H1 (cell line): Measurements from ENCODE around the gene LY9. TPM values are rescaled to one million over a fixed set of nuclear protein-coding genes. Genes with fewer than 3 reads are reported as not detected.

Source experiments
- CTCF ChIA-PET: fragments of 300-600 bp; sonication (Branson Sonifier 250); formaldehyde crosslinking; loops from one replicate; lab custom pipeline; 2021; ENCODE audit not compliant: partially characterized antibody; lab: Charles Lee
- POLR2A ChIA-PET: fragments of 300-600 bp; sonication (Branson Sonifier 250); formaldehyde crosslinking; loops from one replicate; lab custom pipeline; 2021; ENCODE audit warnings: inconsistent platforms; ENCODE audit not compliant: partially characterized antibody; lab: Charles Lee
- DNase-seq, 2 experiments: peaks; one replicate each; pipeline versions ENCODE4 v3.0.0 to v3.0.0-alpha.2; 2010 to 2022; ENCODE audit warnings: low spot score in 2 of 2, low read depth in 1 of 2, mixed read lengths in 1 of 2
- FAIRE-seq: peaks from 2 replicates; lab custom pipeline; 2011; peaks lifted over from hg19 to GRCh38; lab: Jason Lieb, UNC
- H2AFZ ChIP-seq: 2 replicates; pipeline ENCODE4 v1.8.1; 2012; ENCODE audit warnings: low read length, inconsistent platforms
- H2AK5ac ChIP-seq: 2 replicates; pipeline ENCODE4 v1.6.1; 2013; ENCODE audit warnings: low read depth, low read length
- H2BK120ac ChIP-seq: replicated peaks from 2 replicates; pipeline ENCODE3; 2013; ENCODE audit warnings: low read depth, low read length, inconsistent platforms
- H2BK12ac ChIP-seq: 2 replicates; pipeline ENCODE4 v1.6.1; 2013; ENCODE audit warnings: low read depth, low read length
- H2BK15ac ChIP-seq: 2 replicates; pipeline ENCODE4 v1.6.1; 2013; ENCODE audit warnings: low read length
- H2BK20ac ChIP-seq: 2 replicates; pipeline ENCODE4 v1.6.1; 2013; ENCODE audit warnings: low read length
- H2BK5ac ChIP-seq: 2 replicates; pipeline ENCODE4 v1.6.1; 2013; ENCODE audit warnings: low read depth, low read length
- H3K14ac ChIP-seq: 2 replicates; pipeline ENCODE4 v1.6.1; 2013; ENCODE audit warnings: inconsistent platforms; ENCODE audit not compliant: insufficient read length
- H3K18ac ChIP-seq: 2 replicates; pipeline ENCODE4 v1.6.1; 2013; ENCODE audit warnings: low read length; ENCODE audit errors: extremely low read depth
- H3K23ac ChIP-seq: 2 replicates; pipeline ENCODE4 v1.6.1; 2013; ENCODE audit warnings: inconsistent platforms; ENCODE audit not compliant: insufficient read length
- H3K23me2 ChIP-seq: 2 replicates; pipeline ENCODE4 v1.6.1; 2013; ENCODE audit warnings: low read depth, low read length
- H3K27ac ChIP-seq: 2 replicates; pipeline ENCODE4 v1.6.1; 2011; ENCODE audit warnings: low read depth, low read length, inconsistent platforms
- H3K27me3 ChIP-seq, 4 experiments: replicated peaks in 1 of 4; 1 replicate in 1 of 4; 2 replicates in 3 of 4; pipeline versions ENCODE4 v1.6.1 to v1.8.1; 2011 to 2013; ENCODE audit warnings: low read length in 3 of 4, mild to moderate bottlenecking in 3 of 4, inconsistent platforms in 2 of 4, mixed read lengths in 2 of 4, moderate library complexity in 1 of 4; ENCODE audit not compliant: control insufficient read depth in 3 of 4, insufficient read depth in 3 of 4; ENCODE audit errors: extremely low read depth in 1 of 4
- H3K36me3 ChIP-seq, 4 experiments: 2 replicates each; pipeline versions ENCODE4 v1.6.1 to v1.8.1; 2011 to 2013; ENCODE audit warnings: mild to moderate bottlenecking in 4 of 4, low read length in 3 of 4, moderate library complexity in 2 of 4, control low read depth in 1 of 4, inconsistent platforms in 1 of 4; ENCODE audit not compliant: insufficient read depth in 4 of 4, control insufficient read depth in 2 of 4
- H3K4ac ChIP-seq: replicated peaks from 2 replicates; pipeline ENCODE3; 2013; ENCODE audit warnings: low read length, low read depth, mixed read lengths, inconsistent platforms; ENCODE audit not compliant: insufficient read length
- H3K4me1 ChIP-seq, 4 experiments: replicated peaks in 1 of 4; 1 replicate in 1 of 4; 2 replicates in 3 of 4; pipeline versions ENCODE4 v1.6.1 to v1.8.1; 2011 to 2013; ENCODE audit warnings: low read length in 3 of 4, inconsistent platforms in 2 of 4, mixed read lengths in 1 of 4; ENCODE audit not compliant: insufficient read depth in 4 of 4, control insufficient read depth in 3 of 4
- H3K4me2 ChIP-seq, 2 experiments: 2 replicates each; pipeline versions ENCODE4 v1.6.1 to v1.8.1; 2011 to 2013; ENCODE audit warnings: low read depth in 2 of 2, low read length in 2 of 2, control low read depth in 1 of 2, inconsistent platforms in 1 of 2, mild to moderate bottlenecking in 1 of 2; ENCODE audit not compliant: insufficient read depth in 1 of 2
- H3K4me3 ChIP-seq, 4 experiments: fragments of 200-600, 300-600 bp in 1 of 4; sonication (generic), shearing (Covaris generic), sonication (Bioruptor Twin) in 1 of 4; 2 replicates each; pipeline versions ENCODE4 v1.5.1 to v1.8.1; 2011 to 2016; ENCODE audit warnings: low read length in 4 of 4, low read depth in 3 of 4, control low read depth in 2 of 4, inconsistent platforms in 2 of 4, mild to moderate bottlenecking in 2 of 4, mixed read lengths in 1 of 4, moderate library complexity in 1 of 4; ENCODE audit not compliant: insufficient read depth in 2 of 4; ENCODE audit errors: extremely low read depth in 1 of 4
- H3K56ac ChIP-seq: replicated peaks from 2 replicates; pipeline ENCODE3; 2013; ENCODE audit warnings: low read depth, mild to moderate bottlenecking, mixed read lengths, low read length, inconsistent platforms; ENCODE audit not compliant: insufficient read length
- H3K79me1 ChIP-seq: 2 replicates; pipeline ENCODE4 v1.6.1; 2013; ENCODE audit warnings: low read depth, low read length, control low read depth
- H3K79me2 ChIP-seq, 2 experiments: 2 replicates each; pipeline versions ENCODE4 v1.6.1 to v1.8.1; 2012 to 2013; ENCODE audit warnings: low read length in 2 of 2, mild to moderate bottlenecking in 2 of 2, inconsistent platforms in 1 of 2; ENCODE audit not compliant: insufficient read depth in 2 of 2, control insufficient read depth in 1 of 2
- H3K9ac ChIP-seq, 4 experiments: replicated peaks in 1 of 4; 1 replicate in 1 of 4; 2 replicates in 3 of 4; pipeline versions ENCODE4 v1.6.1 to v1.8.1; 2011 to 2013; ENCODE audit warnings: low read depth in 3 of 4, low read length in 3 of 4, control low read depth in 2 of 4, mild to moderate bottlenecking in 2 of 4, moderate library complexity in 2 of 4, inconsistent platforms in 1 of 4; ENCODE audit errors: extremely low read depth in 1 of 4
- H3K9me3 ChIP-seq, 2 experiments: 2 replicates each; pipeline versions ENCODE4 v1.6.1 to v1.8.1; 2012 to 2013; ENCODE audit warnings: mild to moderate bottlenecking in 2 of 2, moderate library complexity in 2 of 2, control low read depth in 1 of 2, inconsistent platforms in 1 of 2, low read depth in 1 of 2, low read length in 1 of 2, mixed read lengths in 1 of 2; ENCODE audit not compliant: insufficient read depth in 2 of 2
- H4K20me1 ChIP-seq, 2 experiments: replicated peaks in 1 of 2; 2 replicates each; pipeline versions ENCODE3 to v1.8.1; 2011 to 2013; ENCODE audit warnings: inconsistent platforms in 2 of 2, low read length in 2 of 2, mild to moderate bottlenecking in 1 of 2; ENCODE audit not compliant: insufficient read depth in 2 of 2, control insufficient read depth in 1 of 2
- H4K5ac ChIP-seq: 2 replicates; pipeline ENCODE4 v1.6.1; 2013; ENCODE audit warnings: low read length, low read depth, mixed read lengths, inconsistent platforms; ENCODE audit not compliant: insufficient read length
- H4K8ac ChIP-seq: 2 replicates; pipeline ENCODE4 v1.8.0; 2013; ENCODE audit warnings: mild to moderate bottlenecking, moderate library complexity, low read length, inconsistent platforms; ENCODE audit not compliant: insufficient read depth; ENCODE audit errors: extremely low read depth
- H4K91ac ChIP-seq: replicated peaks from 2 replicates; pipeline ENCODE3; 2013; ENCODE audit warnings: low read length, mixed read lengths, inconsistent platforms; ENCODE audit not compliant: insufficient read length
- BACH1 ChIP-seq: IDR thresholded peaks from 2 replicates; pipeline ENCODE4 v1.6.1; 2012; ENCODE audit warnings: low read length, improper control_type of control experiment
- CBX5 ChIP-seq: fragments of 300-800, 300-1000 bp; sonication (generic); IDR thresholded peaks from 2 replicates; pipeline ENCODE4 v1.7.1; 2016; ENCODE audit warnings: antibody characterized with exemption, low read length, low read depth
- CREB1 ChIP-seq: IDR thresholded peaks from 2 replicates; pipeline ENCODE4 v1.6.1; 2012; ENCODE audit warnings: inconsistent platforms
- CTBP2 ChIP-seq: IDR thresholded peaks from 2 replicates; pipeline ENCODE4 v1.7.0; 2011; ENCODE audit warnings: borderline replicate concordance, mild to moderate bottlenecking, moderate library complexity, mixed read lengths, low read length; ENCODE audit not compliant: insufficient read depth, insufficient read length
- EP300 ChIP-seq, 2 experiments: IDR thresholded peaks; 1 replicate in 1 of 2; 2 replicates in 1 of 2; pipeline ENCODE4 v1.6.1; 2011 to 2012; ENCODE audit warnings: low read depth in 2 of 2, low read length in 2 of 2, mild to moderate bottlenecking in 2 of 2, borderline replicate concordance in 1 of 2, inconsistent platforms in 1 of 2, moderate library complexity in 1 of 2
- HDAC2 ChIP-seq, 2 experiments: fragments of 300-600 bp in 1 of 2; sonication (generic) in 1 of 2; IDR thresholded peaks; 2 replicates each; pipeline ENCODE4 v1.6.1; 2011 to 2012; ENCODE audit warnings: low read depth in 2 of 2, low read length in 2 of 2, mild to moderate bottlenecking in 2 of 2, moderate library complexity in 2 of 2, borderline replicate concordance in 1 of 2, inconsistent platforms in 1 of 2
- JUND ChIP-seq: IDR thresholded peaks from 2 replicates; pipeline ENCODE4 v1.6.1; 2011; ENCODE audit warnings: mild to moderate bottlenecking, improper control_type of control experiment, low read length
- KDM1A ChIP-seq: fragments of 200-600, 300-600 bp; sonication (generic); IDR thresholded peaks from 2 replicates; pipeline ENCODE4 v1.7.1; 2016; ENCODE audit warnings: mild to moderate bottlenecking, low read length, borderline replicate concordance
- SP1 ChIP-seq: IDR thresholded peaks from 2 replicates; pipeline ENCODE4 v1.6.1; 2011; ENCODE audit warnings: low read depth, low read length
- YY1 ChIP-seq: IDR thresholded peaks from 2 replicates; pipeline ENCODE4 v1.6.1; 2011; ENCODE audit warnings: low read depth, mild to moderate bottlenecking, low read length
- WGBS, 2 experiments: shearing (Covaris generic) in 1 of 2; methylation state at CpG; one replicate each; pipeline versions ENCODE4 v1.1.6 to v1.1.7; 2013 to 2015; ENCODE audit warnings: low lambda C conversion rate in 2 of 2, mixed read lengths in 2 of 2, inconsistent platforms in 1 of 2, low coverage in 1 of 2, missing lambda C conversion rate in 1 of 2; ENCODE audit not compliant: insufficient replicate concordance in 2 of 2, insufficient coverage in 1 of 2, insufficient read length in 1 of 2; ENCODE audit errors: extremely low coverage in 1 of 2, missing lambda C conversion rate in 1 of 2; 5-methylcytosine and 5-hydroxymethylcytosine counted together
- polyA plus RNA-seq, 7 experiments: library from polyadenylated mRNA; depleted of rRNA in 3 of 7; stranded (reverse) in 5 of 7; unstranded in 2 of 7; fragments of >200 nt in 5 of 7; fragments of 200-250 nt in 2 of 7; gene quantifications; 1 replicate in 5 of 7; 2 replicates in 1 of 7; 4 replicates in 1 of 7; pipeline versions ENCODE4 v1.2.1 to v1.2.3, GENCODE V29; 2011 to 2013; ENCODE audit warnings: missing spikeins in 2 of 7, mixed read lengths in 2 of 7
- total RNA-seq: library from RNA; stranded (reverse); fragmentation: NEBNext Ultra II Directional; extraction: Animal tissue kit (Norgen Biotek cat#: 25700); gene quantifications from 2 replicates; pipeline ENCODE4 v1.2.1, GENCODE V29; 2021
- TF ChIP-seq, protein P1 (sequence below): IDR thresholded peaks from 2 replicates; pipeline ENCODE4 v1.6.1; 2011; ENCODE audit warnings: low read depth, mild to moderate bottlenecking, low read length; ENCODE audit not compliant: insufficient read depth

Gene LY9
- total and polyA plus RNA-seq, 2 of the 8 experiments (the other 6 are each of a cell fraction or from before 2014, with no cell fraction given), result not detected

DNA sequence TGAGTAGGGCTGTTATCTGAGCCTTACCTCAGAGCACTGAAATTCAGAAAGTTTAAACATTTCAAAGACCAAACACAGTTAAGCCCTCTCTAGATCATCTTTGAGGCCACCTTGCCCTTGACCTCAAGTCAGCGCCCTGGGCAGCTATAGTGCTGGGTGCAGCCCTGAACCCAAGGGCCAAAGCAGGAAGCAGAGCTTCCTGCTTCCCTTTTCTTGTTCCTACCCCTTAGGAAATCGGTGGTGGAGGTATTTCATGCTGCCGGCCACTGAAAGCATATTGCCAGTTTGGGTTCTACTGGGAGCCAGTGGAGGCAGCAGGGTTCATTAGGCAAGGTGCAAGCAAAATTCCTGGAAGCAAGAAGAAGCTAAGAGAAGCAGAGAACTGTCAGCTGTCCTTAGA is 40.6 kb downstream of the LY9 start:
- Histone ChIP-seq H3K4me2 (no peak overlapping the region), H3K4ac (no peak overlapping the region), H2BK15ac (no peak overlapping the region), H2AK5ac (no peak overlapping the region), H3K4me1 (peaks cover 0 to 3% (median 0%) of the 10 kb centered on the region in 4 experiments; a peak in 2 of 7 replicates), H4K8ac (no peak overlapping the region), H3K4me3 (no peak overlapping the region), H3K18ac (no peak overlapping the region), H3K79me2 (no peaks in the 10 kb centered on the region), H3K56ac (no peak overlapping the region), H3K9ac (no peak overlapping the region), H3K9me3 (no peaks in the 10 kb centered on the region), H3K36me3 (no peaks in the 10 kb centered on the region), H3K79me1 (no peaks in the 10 kb centered on the region), H3K14ac (no peak overlapping the region), H3K23me2 (no peaks in the 10 kb centered on the region), H2BK120ac (no peak overlapping the region), H4K91ac (no peak overlapping the region), H2BK20ac (no peak overlapping the region), H2BK12ac (no peak overlapping the region), H4K20me1 (no peaks in the 10 kb centered on the region), H2BK5ac (no peak overlapping the region), H3K27me3 (no peaks in the 10 kb centered on the region), H2AFZ (peak overlapping the region; percentile 55), H3K23ac (no peak overlapping the region), H4K5ac (no peak overlapping the region), H3K27ac (no peak overlapping the region)
- 58% methylated on average over 3 of the region's 3 CpGs; no CpG with 5 or more reads in 1 of the 2 experiments for WGBS, 2 experiments
- ChIA-PET CTCF (interaction anchor here (0.6 to 13.0 kb wide), 23 partner anchors 15 to 235 kb away, joined by 3 to 219 read pairs (median 4); partner anchors contain the start of genes CD244, ITLN1 and ITLN2), POLR2A (no interaction called here)
- no peak for FAIRE-seq
- no peak for DNase-seq
- no peak for TF ChIP-seq YY1
- no peak for TF ChIP-seq CREB1
- TF ChIP-seq EP300 (IDR thresholded peaks at IDR 0.05; ENCODE audit: borderline replicate concordance in 1 of 2, low read depth in 2 of 2, low read length in 2 of 2), result no peak
- no peak for TF ChIP-seq CBX5
- no peak for TF ChIP-seq BACH1
- no peak for TF ChIP-seq CTBP2
- TF ChIP-seq JUND, result no peak
- TF ChIP-seq SP1, result no peak
- TF ChIP-seq KDM1A, result no peak
- no peak for TF ChIP-seq HDAC2 (IDR thresholded peaks at IDR 0.05; ENCODE audit: borderline replicate concordance in 1 of 2, low read depth in 2 of 2, low read length in 2 of 2)
- TF ChIP-seq, protein P1, sequence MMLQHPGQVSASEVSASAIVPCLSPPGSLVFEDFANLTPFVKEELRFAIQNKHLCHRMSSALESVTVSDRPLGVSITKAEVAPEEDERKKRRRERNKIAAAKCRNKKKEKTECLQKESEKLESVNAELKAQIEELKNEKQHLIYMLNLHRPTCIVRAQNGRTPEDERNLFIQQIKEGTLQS, result no peak
